M059J (cell line): Measurements from ENCODE around the gene SLC26A5. TPM values are rescaled to one million over a fixed set of nuclear protein-coding genes. Genes with fewer than 3 reads are reported as not detected.
"Not testable (repeated sequence)": the region's sequence is repeated elsewhere in the genome, so short reads cannot be mapped to it uniquely, and the experiment has no call there.

ENCODE experiments used
- DNase-seq: peaks from one replicate; pipeline ENCODE4 v3.0.0-alpha.2; 2012; ENCODE audit warnings: low read depth
- total RNA-seq: library from RNA; depleted of rRNA; stranded (reverse); fragments of >200 nt; shearing (Covaris generic); gene quantifications from 2 replicates; pipeline ENCODE4 v1.2.3, GENCODE V29; 2014; rRNA removed

Gene SLC26A5, protein sequence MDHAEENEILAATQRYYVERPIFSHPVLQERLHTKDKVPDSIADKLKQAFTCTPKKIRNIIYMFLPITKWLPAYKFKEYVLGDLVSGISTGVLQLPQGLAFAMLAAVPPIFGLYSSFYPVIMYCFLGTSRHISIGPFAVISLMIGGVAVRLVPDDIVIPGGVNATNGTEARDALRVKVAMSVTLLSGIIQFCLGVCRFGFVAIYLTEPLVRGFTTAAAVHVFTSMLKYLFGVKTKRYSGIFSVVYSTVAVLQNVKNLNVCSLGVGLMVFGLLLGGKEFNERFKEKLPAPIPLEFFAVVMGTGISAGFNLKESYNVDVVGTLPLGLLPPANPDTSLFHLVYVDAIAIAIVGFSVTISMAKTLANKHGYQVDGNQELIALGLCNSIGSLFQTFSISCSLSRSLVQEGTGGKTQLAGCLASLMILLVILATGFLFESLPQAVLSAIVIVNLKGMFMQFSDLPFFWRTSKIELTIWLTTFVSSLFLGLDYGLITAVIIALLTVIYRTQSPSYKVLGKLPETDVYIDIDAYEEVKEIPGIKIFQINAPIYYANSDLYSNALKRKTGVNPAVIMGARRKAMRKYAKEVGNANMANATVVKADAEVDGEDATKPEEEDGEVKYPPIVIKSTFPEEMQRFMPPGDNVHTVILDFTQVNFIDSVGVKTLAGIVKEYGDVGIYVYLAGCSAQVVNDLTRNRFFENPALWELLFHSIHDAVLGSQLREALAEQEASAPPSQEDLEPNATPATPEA
- not detected in 2 replicates for total RNA-seq

DNA sequence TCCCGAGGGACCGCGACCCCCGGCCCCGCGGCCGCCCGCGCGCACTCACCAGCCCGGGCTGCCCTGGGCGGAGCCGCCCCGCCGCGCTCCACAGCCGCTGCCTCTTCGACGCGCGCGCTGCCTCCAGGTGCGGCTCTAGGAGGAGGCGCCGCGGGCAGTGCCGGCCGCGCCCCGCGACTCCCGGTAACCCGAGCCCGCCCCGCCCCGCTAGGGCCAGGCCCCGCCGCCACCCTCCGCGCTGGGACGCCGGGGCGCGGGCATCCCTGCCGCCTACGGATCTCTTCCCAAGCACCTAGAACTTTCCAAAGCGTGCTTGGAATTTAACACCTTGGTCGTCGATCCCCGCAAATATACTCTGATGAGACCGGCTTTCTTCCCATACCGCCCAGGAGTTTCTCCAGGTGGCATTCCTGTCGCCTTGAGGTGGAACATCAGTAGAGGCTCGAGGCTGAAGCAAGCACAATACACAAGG lies at the start of gene SLC26A5:
Gene SLC26A5 (minus strand): TSS at position 159 of the 472 bp plus-strand sequence. CDS start 24,693 bp downstream, outside the sequence.
- DNase-seq: no peak

DNA sequence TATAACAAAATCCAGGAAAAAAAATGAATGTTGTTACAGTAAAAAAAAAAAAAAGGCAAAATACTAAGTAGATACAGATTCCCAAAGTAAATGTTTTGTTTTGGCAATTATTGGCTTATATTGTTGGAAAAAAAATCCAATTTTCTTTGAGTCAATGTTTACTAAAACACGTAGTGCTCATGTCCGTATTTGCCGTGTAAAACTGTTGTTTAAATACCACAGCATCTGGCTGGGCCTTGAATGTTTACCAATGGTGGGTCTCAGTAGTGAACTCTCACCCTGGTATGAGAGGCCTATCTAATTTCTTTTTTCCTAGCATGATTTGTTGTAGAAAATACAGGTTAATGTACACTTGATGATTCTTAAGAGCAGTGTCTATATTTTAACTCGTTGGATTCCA lies 41.4 kb upstream of the SLC26A5 start:
- DNase-seq: no peak

DNA sequence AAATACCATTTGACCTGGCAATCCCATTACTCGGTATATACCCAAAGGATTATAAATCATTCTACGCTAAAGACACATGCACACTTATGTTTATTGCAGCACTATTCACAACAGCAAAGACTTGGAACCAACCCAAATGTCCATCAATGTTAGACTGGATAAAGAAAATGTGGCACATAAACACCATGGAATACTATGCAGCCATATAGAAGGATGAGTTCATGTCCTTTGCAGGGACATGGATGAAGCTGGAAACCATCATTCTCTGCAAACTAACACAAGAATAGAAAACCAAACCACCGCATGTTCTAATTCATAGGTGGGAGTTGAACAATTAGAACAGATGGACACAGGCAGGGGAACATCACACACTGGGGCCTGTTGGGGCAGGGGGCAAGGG lies 40.9 kb upstream of the SLC26A5 start:
- not testable (repeated sequence) for DNase-seq

DNA sequence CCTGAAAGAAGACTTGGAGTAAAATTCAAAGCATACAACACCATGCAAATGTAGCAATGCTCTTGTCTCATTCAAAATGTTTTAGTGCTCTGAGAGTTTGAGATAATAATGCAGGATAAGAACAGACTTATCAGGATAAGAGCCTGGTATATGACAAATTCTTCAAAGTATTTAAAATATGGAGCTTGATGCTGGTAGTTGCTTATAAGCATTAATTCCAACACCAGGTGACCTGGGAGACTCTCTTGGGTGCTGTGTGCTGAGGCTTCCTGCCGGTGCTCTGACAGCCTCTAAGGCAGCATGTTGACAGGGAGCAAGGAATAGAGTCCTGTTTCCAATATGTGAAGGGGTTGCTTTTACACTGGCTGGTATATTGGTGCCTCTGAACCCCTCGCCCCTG lies 34.8 kb upstream of the SLC26A5 start:
- DNase-seq: no peak

DNA sequence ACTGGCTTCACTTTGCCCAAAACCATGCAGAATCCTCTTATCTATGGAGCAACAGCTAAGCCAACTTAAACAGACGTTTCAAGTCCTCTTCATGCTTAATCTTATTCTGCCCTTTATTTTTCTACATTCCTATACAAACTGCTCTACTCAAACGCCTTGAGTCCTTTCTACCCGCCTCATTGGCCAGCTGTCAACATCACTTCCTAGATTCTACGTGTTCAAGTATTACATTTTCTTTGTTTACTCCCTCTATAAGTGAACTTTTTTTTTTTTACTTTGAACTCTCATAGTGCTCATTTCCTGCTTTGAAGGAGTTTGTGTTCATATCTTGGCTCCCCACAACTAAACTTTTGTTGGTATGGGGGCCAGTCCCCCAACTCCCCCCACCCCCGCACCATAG lies 28.9 kb upstream of the SLC26A5 start:
- DNase-seq: no peak

DNA sequence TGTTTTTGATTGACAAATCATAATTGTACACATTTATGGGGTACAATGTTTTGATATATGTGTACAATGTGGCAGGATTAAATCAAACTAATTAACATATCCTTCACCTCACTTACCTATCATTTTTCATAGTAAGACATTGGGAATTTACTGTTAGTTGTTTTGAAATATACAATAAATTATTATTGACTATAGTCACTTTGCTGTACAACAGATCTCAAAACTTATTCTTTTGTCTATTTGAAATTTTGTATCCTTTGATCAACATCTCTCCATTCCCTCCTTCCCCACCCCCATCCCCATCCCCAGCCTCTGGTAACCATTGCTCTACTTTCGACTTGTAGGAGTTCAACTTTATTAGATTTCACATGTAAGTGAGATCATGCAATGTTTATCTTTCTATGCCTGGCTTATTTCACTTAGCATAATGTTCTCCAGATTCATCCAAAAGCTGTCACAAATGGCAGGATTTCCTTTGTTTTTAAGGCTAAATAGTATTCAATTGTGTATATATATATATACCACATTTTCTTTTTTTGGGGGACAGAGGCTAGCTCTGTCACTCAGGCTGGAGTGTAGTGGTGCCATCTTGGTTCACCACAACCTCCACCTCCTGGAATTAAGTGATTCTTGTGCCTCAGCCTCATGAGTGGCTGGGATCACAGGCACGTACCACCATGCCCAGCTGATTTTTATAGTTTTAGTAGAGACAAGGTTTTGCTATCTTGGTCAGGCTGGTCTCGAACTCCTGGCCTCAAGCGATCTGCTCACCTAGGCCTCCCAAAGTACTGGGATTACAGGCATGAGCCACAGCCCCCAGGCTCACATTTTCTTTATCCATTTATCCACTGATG lies 23.3 kb upstream of the SLC26A5 start:
- no peak for DNase-seq

DNA sequence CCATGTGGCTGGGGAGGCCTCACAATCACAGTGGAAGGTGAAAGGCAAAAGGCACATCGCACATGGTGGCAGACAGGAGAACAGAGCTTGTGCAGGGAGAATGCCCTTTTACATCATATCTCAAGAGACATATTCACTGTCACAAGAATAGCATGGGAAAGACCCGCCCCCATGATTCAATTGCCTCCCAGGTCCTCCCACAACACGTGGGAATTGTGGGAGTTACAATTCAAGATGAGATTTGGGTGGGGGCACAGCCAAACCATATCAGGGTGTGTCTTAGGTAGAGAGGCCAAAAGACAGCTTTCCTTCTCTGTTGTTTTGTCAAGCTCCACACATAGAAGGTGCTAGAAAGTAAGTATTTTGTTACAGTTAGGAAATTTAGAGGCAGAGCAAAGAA lies 20.8 kb upstream of the SLC26A5 start:
- DNase-seq: no peak

DNA sequence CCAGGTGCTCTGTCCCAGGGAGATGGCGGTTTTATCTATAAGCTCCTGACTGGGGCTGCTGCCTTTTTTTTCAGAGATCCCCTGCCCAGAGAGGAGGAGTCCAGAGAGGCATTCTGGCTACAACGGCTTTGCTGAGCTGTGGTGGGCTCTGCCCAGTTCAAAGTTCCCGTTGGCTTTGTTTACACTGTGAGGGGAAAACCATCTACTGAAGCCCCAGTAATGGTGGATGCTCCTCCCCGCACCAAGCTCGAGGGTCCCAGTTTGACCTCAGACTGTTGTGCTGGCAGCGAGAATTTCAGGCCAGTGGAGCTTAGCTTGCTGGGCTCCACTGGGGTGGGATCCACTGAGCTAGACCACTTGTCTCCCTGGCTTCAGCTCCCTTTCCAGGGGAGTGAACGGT lies 16.4 kb upstream of the SLC26A5 start:
- DNase-seq: no peak

DNA sequence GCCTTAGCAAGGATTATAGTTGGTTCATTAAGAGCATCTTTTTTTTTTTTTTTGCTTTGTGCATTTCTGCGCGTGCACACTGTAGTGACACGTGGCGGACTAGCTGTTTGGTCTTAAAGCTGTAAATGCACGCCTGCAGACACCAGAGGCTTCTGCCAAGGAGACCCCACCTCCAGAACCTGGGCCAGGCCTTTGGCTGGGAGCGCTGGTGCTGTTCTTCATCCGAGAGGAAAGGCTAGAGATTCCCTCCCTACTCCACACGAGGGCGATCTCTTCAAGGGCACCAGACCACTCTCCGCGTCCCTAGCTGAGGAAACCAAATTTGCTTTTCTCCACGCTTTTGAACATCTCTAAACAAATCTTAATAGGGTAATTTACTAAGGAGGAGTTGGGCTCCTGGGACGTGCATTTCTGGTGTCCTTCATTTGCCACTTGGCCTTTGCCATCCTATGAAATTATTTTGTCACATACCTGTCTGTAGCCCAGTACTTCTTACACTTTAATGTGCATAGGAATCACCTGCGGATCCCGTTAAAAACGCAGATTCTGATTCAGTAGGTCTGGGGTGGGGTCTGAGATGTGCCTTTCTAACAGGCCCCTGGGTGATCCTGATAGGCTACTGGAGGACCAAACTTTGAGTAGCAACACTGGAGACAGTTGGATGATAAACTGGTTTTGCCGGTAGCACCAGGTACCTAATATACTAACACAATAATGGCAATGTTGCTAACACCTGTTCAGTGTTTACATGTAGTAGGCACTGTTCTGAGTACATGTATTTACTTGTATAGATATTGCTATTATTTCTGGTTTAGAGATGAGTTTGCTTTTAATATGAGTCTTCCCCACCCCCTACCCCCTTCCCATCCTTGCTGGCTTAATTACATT lies 1.3 kb upstream of the SLC26A5 start:
- peak; percentile 59 for DNase-seq

DNA sequence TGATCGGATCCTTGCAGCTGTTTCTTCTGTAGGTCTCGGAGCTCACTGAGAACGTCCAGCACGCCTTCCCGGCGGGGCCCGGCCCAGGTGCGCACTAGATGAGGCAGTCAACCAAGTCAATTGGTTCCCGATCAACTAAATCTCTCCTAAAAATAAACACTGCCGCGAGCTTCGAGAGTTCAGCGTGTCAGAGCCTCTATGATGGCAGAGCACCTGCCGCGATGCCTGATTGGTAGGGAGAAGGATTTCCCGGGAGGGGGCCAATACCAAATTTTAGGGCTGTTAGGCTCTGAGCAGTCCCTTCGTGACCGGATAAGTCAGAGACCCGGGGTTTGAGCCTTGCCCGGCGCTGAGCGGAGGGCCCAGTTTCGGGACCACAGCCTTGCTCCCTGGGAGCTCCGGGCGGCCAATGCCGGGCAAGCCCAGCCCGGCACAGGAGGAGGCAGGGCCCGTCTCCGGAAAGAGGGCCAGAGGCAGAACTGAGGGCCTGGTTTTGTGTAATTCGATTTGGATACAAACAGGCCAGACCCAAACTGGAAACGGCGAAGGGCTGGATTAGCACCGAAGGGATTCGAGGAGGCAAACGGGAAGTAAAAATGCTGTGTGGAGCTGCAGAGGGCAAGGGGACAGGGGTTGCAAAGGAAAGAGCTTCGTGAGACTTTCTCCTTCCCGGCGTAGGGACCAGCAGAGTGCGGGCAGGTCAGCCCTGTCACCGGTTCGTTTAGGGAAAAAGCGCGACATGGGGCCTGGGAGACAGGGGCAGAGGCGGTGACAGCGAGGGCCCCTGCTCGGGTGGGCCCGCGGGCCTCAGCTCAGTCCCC lies 569 bp downstream of the SLC26A5 start:
- no peak for DNase-seq

DNA sequence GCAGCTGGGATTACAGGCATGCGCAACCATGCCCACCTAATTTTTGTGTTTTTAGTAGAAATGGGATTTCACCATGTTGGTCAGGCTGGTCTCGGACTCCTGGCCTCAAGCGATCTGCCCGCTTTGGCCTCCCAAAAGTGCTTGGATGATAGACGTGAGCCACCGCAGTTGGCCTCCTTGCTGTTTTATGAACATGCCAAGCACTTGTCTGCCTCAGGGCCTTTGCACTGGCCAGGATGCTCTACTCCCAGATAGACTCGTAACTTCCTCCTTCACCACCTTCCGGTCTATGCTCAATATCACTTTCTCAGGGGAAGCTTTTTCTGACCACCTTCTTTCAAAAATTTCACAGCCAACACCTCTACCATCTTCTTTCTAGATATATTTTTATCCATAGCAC lies 6.3 kb downstream of the SLC26A5 start:
- no peak for DNase-seq

DNA sequence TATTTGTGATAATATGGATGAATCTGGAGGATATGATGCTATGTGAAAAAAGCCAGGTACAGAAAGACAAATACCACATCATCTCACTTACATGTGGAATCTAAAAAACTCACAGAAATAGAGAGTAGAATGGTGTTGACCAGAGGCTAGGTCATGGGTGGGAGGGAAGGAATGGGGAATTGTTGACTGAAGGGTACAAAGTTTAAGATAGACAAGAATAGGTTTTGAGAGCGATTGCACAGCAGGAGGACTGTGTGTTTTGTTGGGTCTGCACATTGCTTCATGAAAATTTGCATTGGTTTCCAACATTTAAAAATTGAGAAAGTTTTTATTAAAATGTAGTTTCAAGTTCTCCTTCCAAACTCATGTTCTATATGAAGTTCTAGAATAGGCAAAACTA lies 8.4 kb downstream of the SLC26A5 start:
- no peak for DNase-seq

DNA sequence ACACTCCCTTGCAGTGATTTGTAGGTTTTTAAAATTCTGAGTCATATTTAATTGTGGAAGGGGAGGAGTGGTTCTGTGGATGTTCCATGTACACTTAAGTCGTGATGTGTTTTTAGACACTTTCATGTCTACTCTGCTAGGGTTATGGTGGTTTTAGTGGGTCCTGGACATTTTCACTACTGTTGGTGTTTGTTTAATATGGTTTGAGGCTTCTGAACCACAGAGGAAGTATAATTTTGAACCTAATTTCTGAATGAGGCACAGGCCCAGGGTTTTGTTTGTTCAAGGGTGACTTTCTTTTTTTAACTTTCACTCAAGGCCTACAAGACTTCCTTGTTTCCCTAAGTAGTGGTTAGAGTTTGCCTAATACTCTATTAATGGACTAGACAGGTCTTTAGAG lies 13.3 kb downstream of the SLC26A5 start:
- no peak for DNase-seq

DNA sequence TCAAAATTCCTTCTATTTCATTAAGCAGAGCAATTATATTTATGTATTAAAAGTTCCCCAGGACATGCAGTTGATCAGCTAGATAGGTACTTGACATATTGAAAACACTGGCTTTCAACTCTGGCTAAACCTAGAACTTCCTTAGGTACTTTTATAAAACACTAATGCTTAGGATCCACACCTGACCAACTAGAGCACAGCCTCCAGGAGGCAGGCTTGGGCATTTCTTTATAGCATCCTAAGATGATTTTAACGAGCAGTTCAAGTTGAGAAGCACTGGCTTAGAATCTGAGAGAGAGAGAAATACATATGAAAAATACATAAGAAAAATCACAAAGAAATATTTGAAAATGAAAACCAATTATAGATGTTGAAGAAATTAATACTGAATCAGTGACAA lies 20.8 kb downstream of the SLC26A5 start:
- no peak for DNase-seq

DNA sequence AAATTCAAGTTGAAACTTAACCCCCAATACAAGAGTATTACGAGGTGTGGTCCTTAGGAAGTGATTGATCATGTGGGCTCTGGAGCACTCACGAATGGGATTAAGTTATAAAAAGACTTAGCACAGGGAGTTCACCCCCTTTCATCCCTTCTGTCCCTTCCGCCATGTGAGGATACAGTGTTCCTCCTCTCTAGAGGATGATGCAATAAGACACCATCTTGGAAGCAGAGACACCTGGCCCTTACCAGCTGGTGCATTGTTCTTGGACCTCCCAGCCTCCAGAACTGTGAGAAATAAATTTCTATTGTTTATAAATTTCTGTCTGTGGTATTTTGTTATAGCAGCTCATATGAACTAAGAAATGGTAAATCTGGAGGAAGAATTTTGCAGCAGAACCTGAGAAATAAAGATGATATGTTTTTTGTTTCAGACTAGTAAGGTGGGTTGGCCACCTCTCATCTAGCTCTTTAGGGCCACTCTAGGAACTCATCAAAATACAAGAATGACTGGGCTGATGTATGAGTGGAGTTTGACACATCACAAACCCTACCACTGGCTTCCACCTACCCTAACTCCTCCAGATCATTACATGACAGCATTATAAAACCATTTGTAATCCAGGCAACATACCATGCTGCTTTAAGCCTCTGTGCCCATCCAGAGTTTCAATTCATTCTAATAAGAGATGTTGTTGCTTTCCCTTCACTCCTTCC lies 22.4 kb downstream of the SLC26A5 start:
- no peak for DNase-seq

DNA sequence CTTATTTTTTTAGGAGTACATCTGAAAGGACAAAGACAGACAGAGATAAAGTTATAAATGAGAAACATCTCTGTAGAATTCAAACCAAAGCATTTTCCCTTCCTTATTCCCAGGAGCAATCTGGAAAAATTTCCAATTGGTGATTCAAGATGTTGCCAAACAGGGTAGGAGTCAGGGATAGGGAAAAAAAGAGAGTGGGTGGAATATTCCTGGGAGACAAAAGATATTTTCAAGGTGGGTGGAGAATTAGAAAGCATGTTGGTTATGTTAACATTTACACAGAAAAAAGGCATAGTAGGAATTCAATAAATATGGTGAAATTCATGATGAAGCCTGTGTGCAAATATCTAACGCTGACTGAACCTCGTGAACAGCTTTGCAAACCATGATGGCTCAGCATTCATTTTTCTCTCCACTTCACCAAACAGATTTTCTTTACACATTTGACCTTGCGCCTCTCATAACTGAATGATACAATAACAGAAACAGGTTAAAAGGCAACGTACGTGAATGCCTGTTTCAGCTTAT lies 25.1 kb downstream of the SLC26A5 start:
- no peak for DNase-seq

DNA sequence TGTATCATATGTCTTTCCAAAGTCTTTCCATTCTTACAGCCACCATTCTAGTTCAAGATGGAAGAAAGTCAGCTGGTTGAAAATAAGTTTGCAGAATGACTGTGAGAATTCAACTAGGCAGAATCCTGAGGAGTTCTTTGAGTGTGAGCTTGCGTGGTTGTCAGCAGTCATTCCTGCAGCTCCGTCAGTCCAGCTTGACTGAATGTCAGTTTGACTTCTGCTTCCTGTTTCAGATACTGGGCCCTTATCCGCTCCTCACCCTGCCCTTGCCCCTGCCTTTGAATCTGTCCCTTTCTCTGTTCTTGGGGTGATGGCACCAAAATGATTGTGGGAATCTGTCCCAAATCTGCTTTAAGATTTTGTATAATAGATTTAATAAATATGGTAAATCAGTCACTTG lies 27.8 kb downstream of the SLC26A5 start:
- no peak for DNase-seq

DNA sequence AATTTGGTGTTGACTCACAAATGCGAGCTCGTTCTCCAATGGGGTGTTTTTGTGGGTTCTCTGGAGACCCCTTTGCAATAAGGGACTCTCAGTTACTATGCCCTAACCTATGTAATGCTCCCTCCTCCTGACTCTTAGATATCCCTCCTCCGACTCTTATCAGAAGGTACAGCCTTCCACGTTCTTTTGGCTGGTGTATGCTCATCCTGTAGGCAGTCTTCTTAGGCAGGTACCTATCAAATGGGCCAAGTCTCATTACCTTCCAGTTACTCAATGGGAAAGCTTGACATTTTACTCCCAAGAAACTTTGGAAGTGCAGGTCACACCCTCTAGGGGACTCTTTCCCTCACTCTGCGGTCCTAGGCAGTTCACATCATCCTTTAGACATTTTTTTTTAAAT lies 32.6 kb downstream of the SLC26A5 start:
- no peak for DNase-seq

DNA sequence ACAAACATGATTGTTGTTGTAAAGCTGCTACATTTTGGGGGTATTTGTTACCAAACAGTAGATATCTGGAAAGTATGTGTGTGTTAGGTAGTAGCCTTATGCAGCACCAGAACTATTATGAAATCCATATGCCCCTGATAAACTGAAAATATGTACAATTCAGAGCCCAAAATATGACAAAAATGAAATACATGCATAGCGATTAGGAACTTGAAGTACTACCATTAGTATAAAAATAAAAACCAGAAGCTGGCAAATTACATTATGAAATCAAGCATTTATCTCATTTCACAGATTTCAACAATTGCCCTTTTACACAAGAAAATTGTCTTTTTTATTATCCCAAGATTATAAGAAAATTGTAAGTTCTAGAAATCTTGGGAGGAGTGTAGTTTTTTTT lies 33.9 kb downstream of the SLC26A5 start:
- DNase-seq: no peak
